ENCODE data around the gene C5orf58. TPM values are rescaled to one million over a fixed set of nuclear protein-coding genes. Genes with fewer than 3 reads are reported as not detected.

C5orf58 gene
- polyA plus RNA-seq, 1 donor (not counting 4 experiments of a cell fraction or from before 2014, with no cell fraction given) = not detected

DNA sequence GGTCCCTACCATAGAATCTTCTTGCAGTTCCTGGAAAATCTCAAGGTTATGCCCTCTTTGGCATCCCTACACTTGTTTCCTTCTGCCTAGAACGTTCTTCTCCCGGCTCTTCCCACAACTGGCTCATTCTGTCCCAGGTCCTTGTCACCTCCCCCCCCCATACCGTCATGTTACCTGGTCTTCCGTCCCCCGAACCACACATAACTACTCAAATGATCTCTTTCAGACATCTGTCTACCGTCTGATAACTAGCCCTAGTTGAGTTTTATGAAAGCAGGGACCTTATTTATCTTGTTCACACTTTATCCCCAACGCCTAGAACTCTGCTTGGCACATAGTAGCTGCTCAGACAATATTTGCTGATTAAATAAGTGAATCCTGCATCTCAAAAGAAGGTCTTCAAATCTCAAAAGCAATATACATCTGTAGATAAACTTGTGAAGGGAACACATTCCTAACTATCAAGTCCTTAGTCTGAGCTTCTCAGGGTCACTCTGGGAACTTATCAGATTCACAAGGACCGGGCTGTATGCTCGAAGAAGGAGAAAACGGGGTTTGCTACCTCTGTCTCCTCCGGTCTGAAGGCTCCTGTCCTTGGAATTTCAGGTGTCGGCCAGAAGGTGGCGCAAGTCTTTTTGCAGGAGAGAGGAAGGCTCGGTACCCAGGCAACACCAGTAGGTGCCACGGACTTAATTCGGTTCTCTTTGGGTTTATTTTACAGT, 34.8 kb downstream of the C5orf58 start:
- Histone ChIP-seq H3K27me3 (ENCODE audit: control insufficient read depth, extremely low read depth, insufficient read depth, low read length) (peaks cover 16% of the 10 kb centered on the region), H3K9me3 (ENCODE audit: control insufficient read depth, low read depth, low read length) (no peaks in the 10 kb centered on the region), H2AFZ (ENCODE audit: control insufficient read depth, low read length) (no peak overlapping the region), H3K27ac (ENCODE audit: control insufficient read depth, insufficient read depth, low read length) (no peak overlapping the region), H3K4me3 (ENCODE audit: control insufficient read depth in 2 of 3, extremely low read depth in 1 of 3, insufficient read depth in 2 of 3, low read depth in 1 of 3, low read length in 3 of 3) (no peak overlapping the region), H3K4me2 (ENCODE audit: control insufficient read depth, extremely low read depth, insufficient read depth, low read depth, low read length) (no peak overlapping the region), H3K79me2 (ENCODE audit: control insufficient read depth, insufficient read depth, low read length) (no peaks in the 10 kb centered on the region), H3K4me1 (ENCODE audit: control insufficient read depth, extremely low read depth, insufficient read depth, low read length) (no peaks in the 10 kb centered on the region), H3K9me1 (ENCODE audit: control insufficient read depth, extremely low read depth, insufficient read depth, low read length) (no peaks in the 10 kb centered on the region), H3K9ac (ENCODE audit: control insufficient read depth, extremely low read depth, insufficient read depth, low read length) (no peak overlapping the region), H3K36me3 (ENCODE audit: control insufficient read depth in 2 of 2, extremely low read depth in 1 of 2, insufficient read depth in 2 of 2, low read length in 2 of 2) (no peaks in the 10 kb centered on the region), H4K20me1 (ENCODE audit: control insufficient read depth, extremely low read depth, insufficient read depth, low read length) (no peaks in the 10 kb centered on the region)
- TF ChIP-seq CTCF (optimal IDR thresholded peaks at IDR 0.05 in 1 of 3, IDR thresholded peaks at IDR 0.05 in 1 of 3, conservative IDR thresholded peaks at IDR 0.05 in 1 of 3; ENCODE audit: extremely low read depth in 1 of 3, insufficient read depth in 2 of 3, low read length in 3 of 3) (peak; percentile 75 to 78 (median 78)), EZH2 (IDR thresholded peaks at IDR 0.05; ENCODE audit: low read length) (no peak)
- dilution Hi-C loops (cut with MboI; ENCODE audit: extremely low pct_ligation_motif_present, low sequenced_read_pairs) = no loop called here
- peak; percentile 28 for DNase-seq (ENCODE audit: low read depth, low spot score)
- FAIRE-seq = no peak

DNA sequence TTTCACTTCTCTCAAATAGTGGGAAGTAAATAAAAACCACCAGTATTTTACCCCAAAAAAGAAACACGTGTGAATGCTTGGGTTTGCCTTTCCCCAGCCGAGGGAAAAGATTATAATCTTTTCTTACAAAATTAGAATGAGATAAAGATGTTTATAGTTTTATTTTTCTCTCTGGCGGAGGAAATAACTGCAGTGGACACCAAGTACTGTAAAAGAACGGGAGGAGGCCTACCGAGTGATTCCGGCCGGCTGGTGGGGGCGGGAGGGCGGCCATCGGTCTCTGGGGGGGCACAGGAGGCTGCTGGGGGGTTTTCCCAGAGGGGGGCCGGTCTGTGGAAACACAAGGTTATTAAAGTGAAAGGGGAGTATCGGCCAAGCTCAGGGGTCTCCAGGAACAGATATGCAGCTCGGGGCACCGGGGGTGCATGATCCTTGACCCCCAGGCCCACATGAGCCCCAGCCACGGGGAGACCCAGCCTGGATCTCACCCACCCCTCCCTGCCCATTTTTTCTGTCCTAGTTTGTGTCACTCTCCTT, 35.4 kb downstream of the C5orf58 start:
- H3K4me3 ChIP-seq (ENCODE audit: control insufficient read depth in 2 of 3, extremely low read depth in 1 of 3, insufficient read depth in 2 of 3, low read depth in 1 of 3, low read length in 3 of 3) = no peak overlapping the region
- H3K9ac ChIP-seq (ENCODE audit: control insufficient read depth, extremely low read depth, insufficient read depth, low read length) = no peak overlapping the region
- no peaks in the 10 kb centered on the region for H3K4me1 ChIP-seq (ENCODE audit: control insufficient read depth, extremely low read depth, insufficient read depth, low read length)
- H3K27me3 ChIP-seq (ENCODE audit: control insufficient read depth, extremely low read depth, insufficient read depth, low read length) = peaks cover 16% of the 10 kb centered on the region
- H3K36me3 ChIP-seq (ENCODE audit: control insufficient read depth in 2 of 2, extremely low read depth in 1 of 2, insufficient read depth in 2 of 2, low read length in 2 of 2) = no peaks in the 10 kb centered on the region
- H3K4me2 ChIP-seq (ENCODE audit: control insufficient read depth, extremely low read depth, insufficient read depth, low read depth, low read length) = no peak overlapping the region
- no peaks in the 10 kb centered on the region for H3K9me3 ChIP-seq (ENCODE audit: control insufficient read depth, low read depth, low read length)
- H3K9me1 ChIP-seq (ENCODE audit: control insufficient read depth, extremely low read depth, insufficient read depth, low read length) = no peaks in the 10 kb centered on the region
- dilution Hi-C loops (cut with MboI; ENCODE audit: extremely low pct_ligation_motif_present, low sequenced_read_pairs) = no loop called here
- DNase-seq (ENCODE audit: low read depth, low spot score) (no peak), FAIRE-seq (no peak)
- H3K27ac ChIP-seq (ENCODE audit: control insufficient read depth, insufficient read depth, low read length) = no peak overlapping the region
- no peak for TF ChIP-seq CTCF (optimal IDR thresholded peaks at IDR 0.05 in 1 of 3, IDR thresholded peaks at IDR 0.05 in 1 of 3, conservative IDR thresholded peaks at IDR 0.05 in 1 of 3; ENCODE audit: extremely low read depth in 1 of 3, insufficient read depth in 2 of 3, low read length in 3 of 3)
- no peak for TF ChIP-seq EZH2 (IDR thresholded peaks at IDR 0.05; ENCODE audit: low read length)
- no peaks in the 10 kb centered on the region for H4K20me1 ChIP-seq (ENCODE audit: control insufficient read depth, extremely low read depth, insufficient read depth, low read length)
- H3K79me2 ChIP-seq (ENCODE audit: control insufficient read depth, insufficient read depth, low read length) = no peaks in the 10 kb centered on the region
- no peak overlapping the region for H2AFZ ChIP-seq (ENCODE audit: control insufficient read depth, low read length)

Measured in keratinocyte (primary cell).